Choroid plexus epithelial cell (primary cell): ENCODE data around the gene ADCY7.

Experiments
- DNase-seq: peaks from one replicate; pipeline ENCODE4 v3.0.0-alpha.2; 2010; ENCODE audit warnings: low read depth
- H3K4me3 ChIP-seq: 2 replicates; pipeline ENCODE4 v1.5.1; 2011; ENCODE audit warnings: low read depth, mild to moderate bottlenecking, control low read depth, low read length, moderate library complexity
- CTCF ChIP-seq: conservative IDR thresholded peaks from 2 replicates; pipeline ENCODE4 v1.5.1; 2011; ENCODE audit warnings: low read depth, mild to moderate bottlenecking, control low read depth, inconsistent platforms, low read length, moderate library complexity

The ADCY7 gene

GRCh38 chr16:50275428-50276325 lies 9.3 kb downstream of the ADCY7 start:
- TF ChIP-seq CTCF = no peak
- DNase-seq = no peak
- H3K4me3 ChIP-seq = no peak overlapping the region

GRCh38 chr16:50276326-50276640 lies 9.9 kb downstream of the ADCY7 start:
- no peak for DNase-seq
- no peak overlapping the region for H3K4me3 ChIP-seq

GRCh38 chr16:50276801-50277555 lies 10.6 kb downstream of the ADCY7 start:
- H3K4me3 ChIP-seq = no peak overlapping the region
- TF ChIP-seq CTCF = no peak
- no peak for DNase-seq

More at GRCh38 chr16:50276326-50276640, 9.9 kb downstream of the ADCY7 start:
- no peak for TF ChIP-seq CTCF

- TF ChIP-seq CTCF = no peak
- no peak for DNase-seq
- no peak overlapping the region for H3K4me3 ChIP-seq
Observed at GRCh38 chr16:50278251-50278650, 11.9 kb downstream of the ADCY7 start.

- H3K4me3 ChIP-seq = no peak overlapping the region
- DNase-seq = no peak
- no peak for TF ChIP-seq CTCF
Observed at GRCh38 chr16:50279504-50279865, 13.1 kb downstream of the ADCY7 start.

- no peak overlapping the region for H3K4me3 ChIP-seq
- DNase-seq = no peak
- no peak for TF ChIP-seq CTCF
Observed at GRCh38 chr16:50280932-50281331, 14.6 kb downstream of the ADCY7 start.
